ENCODE measurements around the gene PCTP.

PCTP gene

DNA sequence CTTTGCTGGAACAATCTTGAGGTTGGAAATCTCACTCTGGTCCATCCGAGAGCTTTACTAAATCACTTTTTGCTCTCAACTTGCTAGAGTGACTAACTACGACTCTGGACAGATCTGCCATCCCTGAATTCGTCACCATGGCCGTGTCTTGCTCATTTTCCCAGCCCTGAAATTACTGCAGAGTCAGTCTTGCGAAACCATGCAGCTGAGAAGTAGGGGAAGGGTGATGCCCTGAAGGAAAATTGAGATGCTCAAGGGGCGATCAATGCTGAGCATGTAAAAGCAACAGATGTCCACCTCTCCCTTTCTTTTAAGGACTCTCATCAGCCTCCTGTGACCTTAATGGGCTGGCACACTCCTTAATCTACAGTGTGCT lies 18.8 kb downstream of the PCTP start:
- in situ Hi-C loops (cut with MboI; ENCODE audit: low sequenced_read_pairs, unreplicated experiment): no loop called here
- DNase-seq (ENCODE audit: low spot score): no peak
- TF ChIP-seq, protein P1, sequence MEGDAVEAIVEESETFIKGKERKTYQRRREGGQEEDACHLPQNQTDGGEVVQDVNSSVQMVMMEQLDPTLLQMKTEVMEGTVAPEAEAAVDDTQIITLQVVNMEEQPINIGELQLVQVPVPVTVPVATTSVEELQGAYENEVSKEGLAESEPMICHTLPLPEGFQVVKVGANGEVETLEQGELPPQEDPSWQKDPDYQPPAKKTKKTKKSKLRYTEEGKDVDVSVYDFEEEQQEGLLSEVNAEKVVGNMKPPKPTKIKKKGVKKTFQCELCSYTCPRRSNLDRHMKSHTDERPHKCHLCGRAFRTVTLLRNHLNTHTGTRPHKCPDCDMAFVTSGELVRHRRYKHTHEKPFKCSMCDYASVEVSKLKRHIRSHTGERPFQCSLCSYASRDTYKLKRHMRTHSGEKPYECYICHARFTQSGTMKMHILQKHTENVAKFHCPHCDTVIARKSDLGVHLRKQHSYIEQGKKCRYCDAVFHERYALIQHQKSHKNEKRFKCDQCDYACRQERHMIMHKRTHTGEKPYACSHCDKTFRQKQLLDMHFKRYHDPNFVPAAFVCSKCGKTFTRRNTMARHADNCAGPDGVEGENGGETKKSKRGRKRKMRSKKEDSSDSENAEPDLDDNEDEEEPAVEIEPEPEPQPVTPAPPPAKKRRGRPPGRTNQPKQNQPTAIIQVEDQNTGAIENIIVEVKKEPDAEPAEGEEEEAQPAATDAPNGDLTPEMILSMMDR (IDR thresholded peaks at IDR 0.05; ENCODE audit: borderline replicate concordance, control extremely low read depth, extremely low read depth, insufficient read depth, missing control alignments): no peak

DNA sequence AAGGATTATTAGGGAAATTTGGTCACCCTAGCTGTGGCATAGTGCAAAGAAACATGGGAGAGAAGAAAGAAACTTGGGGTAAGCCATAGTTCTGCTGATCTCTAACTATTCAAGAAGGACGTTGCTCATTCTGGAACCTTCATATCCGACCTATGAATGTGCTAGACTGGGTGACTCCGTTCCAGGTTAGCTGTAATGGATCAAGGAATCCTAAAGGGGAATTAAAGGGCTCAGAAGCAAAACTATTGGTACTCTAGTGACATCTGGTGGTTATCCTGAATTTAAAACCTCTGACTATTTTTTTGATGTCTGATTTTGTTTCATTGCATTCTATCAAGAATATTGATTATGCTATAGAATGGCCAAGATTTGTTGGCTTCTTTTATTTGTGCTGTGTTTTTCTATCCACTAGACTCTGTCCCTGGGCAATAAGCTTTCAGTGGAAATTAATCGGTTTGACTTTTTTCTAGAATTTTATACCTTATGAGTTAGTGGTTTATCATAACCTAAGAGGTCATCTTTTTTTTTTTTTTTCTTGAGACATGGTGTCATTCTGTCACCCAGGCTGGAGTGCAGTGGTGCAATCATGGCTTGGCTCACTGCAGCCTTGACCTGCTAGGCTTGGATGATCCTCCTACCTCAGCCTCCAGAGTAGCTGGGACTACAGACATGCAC lies 19.5 kb downstream of the PCTP start:
- in situ Hi-C loops (cut with MboI; ENCODE audit: low sequenced_read_pairs, unreplicated experiment): no loop called here
- peak; percentile 49 for DNase-seq (ENCODE audit: low spot score)
- TF ChIP-seq, protein P1 (IDR thresholded peaks at IDR 0.05; ENCODE audit: borderline replicate concordance, control extremely low read depth, extremely low read depth, insufficient read depth, missing control alignments): no peak

DNA sequence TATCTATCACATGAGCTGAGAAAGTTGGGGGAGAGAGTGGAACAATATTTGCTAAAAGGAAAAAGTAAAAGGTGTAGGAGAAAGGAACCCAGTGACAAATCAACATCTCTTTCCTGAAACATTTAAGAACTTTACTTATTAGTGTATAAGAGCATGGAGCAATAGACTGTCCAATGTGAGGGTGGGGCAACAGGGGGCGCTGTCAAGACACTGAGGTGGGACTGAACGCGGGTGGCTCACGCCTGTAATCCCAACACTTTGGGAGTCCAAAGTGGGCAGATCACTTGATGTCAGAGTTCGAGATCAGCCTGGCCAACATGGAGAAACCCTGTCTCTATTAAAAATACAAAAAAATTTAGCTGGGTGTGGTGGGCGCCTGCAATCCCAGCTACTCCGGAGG lies 21.2 kb downstream of the PCTP start:
- in situ Hi-C loops (cut with MboI; ENCODE audit: low sequenced_read_pairs, unreplicated experiment): no loop called here
- no peak for DNase-seq (ENCODE audit: low spot score)
- TF ChIP-seq, protein P1 (IDR thresholded peaks at IDR 0.05; ENCODE audit: borderline replicate concordance, control extremely low read depth, extremely low read depth, insufficient read depth, missing control alignments): no peak

DNA sequence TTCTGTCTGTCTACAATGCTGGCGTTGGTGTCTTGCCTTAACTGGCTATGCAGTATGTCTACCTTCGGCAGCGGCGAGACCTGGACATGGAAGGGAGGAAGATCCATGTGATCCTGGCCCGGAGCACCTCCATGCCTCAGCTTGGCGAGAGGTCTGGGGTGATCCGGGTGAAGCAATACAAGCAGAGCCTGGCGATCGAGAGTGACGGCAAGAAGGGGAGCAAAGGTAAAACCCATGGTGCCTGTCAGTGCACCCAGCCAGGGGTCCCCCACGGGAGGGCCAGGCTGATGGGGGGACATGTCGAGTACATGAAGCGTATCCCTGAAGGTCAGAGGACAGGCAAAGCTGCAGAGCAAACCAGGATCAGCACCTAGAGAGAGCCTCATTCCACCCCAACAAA lies 22.8 kb downstream of the PCTP start:
- TF ChIP-seq, protein P1 (IDR thresholded peaks at IDR 0.05; ENCODE audit: borderline replicate concordance, control extremely low read depth, extremely low read depth, insufficient read depth, missing control alignments): no peak
- in situ Hi-C loops (cut with MboI; ENCODE audit: low sequenced_read_pairs, unreplicated experiment): no loop called here
- DNase-seq (ENCODE audit: low spot score): no peak

DNA sequence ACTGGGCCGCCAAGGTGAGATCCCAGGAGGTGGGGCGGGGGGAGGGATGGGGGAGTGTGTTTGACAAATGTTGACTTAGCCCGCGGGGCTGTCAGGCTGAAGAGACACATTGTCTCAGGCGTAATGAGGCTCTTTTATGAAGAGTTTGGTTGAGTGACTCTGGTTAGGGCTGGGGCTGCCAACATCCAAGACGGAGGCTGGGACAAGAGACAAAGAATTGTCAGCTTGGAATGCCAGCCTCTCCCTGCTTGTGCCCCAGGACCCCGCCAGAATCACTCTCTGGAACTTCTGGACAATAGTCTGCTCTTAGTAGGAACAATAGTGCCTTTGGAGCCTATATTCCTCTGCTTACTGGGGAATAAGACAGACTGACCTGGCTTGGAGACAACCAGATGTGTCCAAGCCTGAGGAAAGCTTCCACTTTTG lies 24.0 kb downstream of the PCTP start:
- TF ChIP-seq, protein P1 (IDR thresholded peaks at IDR 0.05; ENCODE audit: borderline replicate concordance, control extremely low read depth, extremely low read depth, insufficient read depth, missing control alignments): no peak
- in situ Hi-C loops (cut with MboI; ENCODE audit: low sequenced_read_pairs, unreplicated experiment): no loop called here
- no peak for DNase-seq (ENCODE audit: low spot score)

DNA sequence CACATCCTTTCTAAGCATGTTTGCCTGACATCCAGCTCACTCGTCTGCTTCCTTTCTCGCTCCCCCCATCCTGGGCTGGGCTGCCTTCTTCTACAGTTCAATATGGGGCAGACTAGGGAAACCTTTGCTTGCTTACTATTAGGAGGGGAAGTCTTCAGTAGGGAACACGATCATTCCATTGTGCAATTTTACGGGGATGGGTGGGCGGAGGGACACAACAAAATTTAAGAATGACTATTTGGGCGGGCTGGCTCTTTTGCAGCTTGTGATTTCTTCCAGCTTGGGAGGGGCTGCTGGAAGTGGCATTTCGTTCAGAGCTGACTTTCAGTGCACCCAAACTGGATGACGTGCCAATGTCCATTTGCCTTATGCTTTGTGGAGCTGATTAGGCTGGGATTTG lies 25.4 kb downstream of the PCTP start:
- in situ Hi-C loops (cut with MboI; ENCODE audit: low sequenced_read_pairs, unreplicated experiment): no loop called here
- DNase-seq (ENCODE audit: low spot score): no peak
- TF ChIP-seq, protein P1 (IDR thresholded peaks at IDR 0.05; ENCODE audit: borderline replicate concordance, control extremely low read depth, extremely low read depth, insufficient read depth, missing control alignments): no peak

Measured in GM13976 (cell line).